SK-N-SH (cell line): Measurements from ENCODE around the gene TNRC6C. TPM values are rescaled to one million over a fixed set of nuclear protein-coding genes. Genes with fewer than 3 reads are reported as not detected.
"Not testable (repeated sequence)": the region's sequence is repeated elsewhere in the genome, so short reads cannot be mapped to it uniquely, and the experiment has no call there.

Source experiments
- CTCF ChIA-PET: fragments of 300-600, 350-600 bp; formaldehyde crosslinking; extraction: SDS; loops from one replicate; lab custom pipeline; 2021; lab: Yijun Ruan, JAX
- POLR2A ChIA-PET: fragments of 350-600 bp; sonication (Branson Sonifier 250); formaldehyde crosslinking; extraction: SDS; loops from one replicate; lab custom pipeline; 2020; ENCODE audit warnings: antibody characterized with exemption, inconsistent platforms; lab: Yijun Ruan, JAX
- DNase-seq: peaks from one replicate; pipeline ENCODE4 v3.0.0; 2012
- H2AFZ ChIP-seq: fragments of 200-600 bp; sonication (generic); 2 replicates; pipeline ENCODE4 v1.8.1; 2016; ENCODE audit warnings: antibody characterized with exemption, mild to moderate bottlenecking, low read depth
- H3F3A ChIP-seq: fragments of 200-600 bp; sonication (generic); replicated peaks from 2 replicates; pipeline ENCODE3; 2016; ENCODE audit warnings: antibody characterized with exemption, mild to moderate bottlenecking; ENCODE audit not compliant: insufficient read depth
- H3K27ac ChIP-seq, 2 experiments: fragments of 200-500 bp in 1 of 2; fragments of 200-600 bp in 1 of 2; sonication (Bioruptor generic) in 1 of 2; sonication (generic), shearing (Covaris generic) in 1 of 2; 2 replicates each; pipeline versions ENCODE4 v1.5.1 to v1.6.1; 2014 to 2016; ENCODE audit warnings: low read depth in 2 of 2, inconsistent platforms in 1 of 2, low read length in 1 of 2, mild to moderate bottlenecking in 1 of 2, mixed read lengths in 1 of 2
- H3K27me3 ChIP-seq: fragments of 200-600 bp; sonication (generic), shearing (Covaris generic); 2 replicates; pipeline ENCODE4 v1.6.1; 2016; ENCODE audit warnings: mixed run types; ENCODE audit not compliant: insufficient read depth
- H3K36me3 ChIP-seq, 2 experiments: fragments of 200-500 bp in 1 of 2; fragments of 200-600 bp in 1 of 2; sonication (Bioruptor generic) in 1 of 2; sonication (generic) in 1 of 2; replicated peaks in 1 of 2; 2 replicates each; pipeline versions ENCODE3 to v1.5.1; 2014 to 2016; ENCODE audit warnings: low read length in 1 of 2, mild to moderate bottlenecking in 1 of 2; ENCODE audit not compliant: insufficient read depth in 2 of 2, control insufficient read depth in 1 of 2
- H3K4me1 ChIP-seq, 2 experiments: fragments of 200-500 bp in 1 of 2; fragments of 200-600 bp in 1 of 2; sonication (Bioruptor generic) in 1 of 2; sonication (generic), shearing (Covaris generic) in 1 of 2; 2 replicates each; pipeline versions ENCODE4 v1.5.1 to v1.6.1; 2014 to 2016; ENCODE audit warnings: low read depth in 1 of 2, low read length in 1 of 2, mixed run types in 1 of 2; ENCODE audit not compliant: insufficient read depth in 2 of 2, control insufficient read depth in 1 of 2
- H3K4me2 ChIP-seq: fragments of 200-600 bp; sonication (generic), shearing (Covaris generic); 2 replicates; pipeline ENCODE4 v1.6.1; 2017; ENCODE audit warnings: mixed run types
- H3K4me3 ChIP-seq, 2 experiments: fragments of 200-500 bp in 1 of 2; fragments of 200-600 bp in 1 of 2; sonication (Bioruptor generic) in 1 of 2; sonication (generic), shearing (Covaris generic) in 1 of 2; 2 replicates each; pipeline versions ENCODE4 v1.5.1 to v1.8.1; 2014 to 2016; ENCODE audit warnings: low read depth in 2 of 2, inconsistent platforms in 1 of 2, low read length in 1 of 2, mild to moderate bottlenecking in 1 of 2, mixed read lengths in 1 of 2, moderate library complexity in 1 of 2
- H3K79me2 ChIP-seq: fragments of 200-600 bp; sonication (generic); 2 replicates; pipeline ENCODE4 v1.8.1; 2017; ENCODE audit warnings: mild to moderate bottlenecking; ENCODE audit not compliant: insufficient read depth
- H3K9ac ChIP-seq: fragments of 200-600 bp; sonication (generic); 2 replicates; pipeline ENCODE4 v1.6.1; 2017; ENCODE audit warnings: mixed run types
- H3K9me2 ChIP-seq: fragments of 200-600 bp; sonication (generic); 2 replicates; pipeline ENCODE4 v1.6.1; 2017; ENCODE audit warnings: mixed run types
- H3K9me3 ChIP-seq: fragments of 200-600 bp; sonication (generic); 2 replicates; pipeline ENCODE4 v1.6.1; 2017; ENCODE audit warnings: mixed run types, mild to moderate bottlenecking, moderate library complexity
- H4K20me1 ChIP-seq: fragments of 200-600 bp; sonication (generic); 2 replicates; pipeline ENCODE4 v1.6.1; 2017; ENCODE audit warnings: mild to moderate bottlenecking, mixed run types; ENCODE audit not compliant: insufficient read depth
- CHD2 ChIP-seq: fragments of 150-350 bp; IDR thresholded peaks from 2 replicates; pipeline ENCODE4 v1.6.1; 2018; ENCODE audit warnings: low read length; ENCODE audit not compliant: partially characterized antibody
- FOXM1 ChIP-seq: IDR thresholded peaks from 2 replicates; pipeline ENCODE4 v1.4.0; 2012; ENCODE audit warnings: low read depth, mild to moderate bottlenecking
- IRF3 ChIP-seq: fragments of 150-350 bp; IDR thresholded peaks from 2 replicates; pipeline ENCODE4 v1.6.1; 2016; ENCODE audit warnings: mild to moderate bottlenecking, low read depth, low read length
- JUND ChIP-seq: IDR thresholded peaks from 2 replicates; pipeline ENCODE4 v1.4.0; 2012
- MAX ChIP-seq: IDR thresholded peaks from 2 replicates; pipeline ENCODE4 v1.4.0; 2012; ENCODE audit warnings: low read depth
- MEF2A ChIP-seq: IDR thresholded peaks from 2 replicates; pipeline ENCODE4 v1.4.0; 2012; ENCODE audit warnings: low read depth, borderline replicate concordance
- MXI1 ChIP-seq: IDR thresholded peaks from 2 replicates; pipeline ENCODE4 v1.6.1; 2012; ENCODE audit warnings: mild to moderate bottlenecking, low read depth, low read length, improper control_type of control experiment
- RFX5 ChIP-seq: IDR thresholded peaks from 2 replicates; pipeline ENCODE4 v1.6.1; 2012; ENCODE audit warnings: mild to moderate bottlenecking, improper control_type of control experiment, low read length
- TCF12 ChIP-seq: IDR thresholded peaks from 2 replicates; pipeline ENCODE4 v1.4.0; 2012
- USF1 ChIP-seq: IDR thresholded peaks from 2 replicates; pipeline ENCODE4 v1.4.0; 2012; ENCODE audit warnings: low read depth, borderline replicate concordance
- YY1 ChIP-seq: IDR thresholded peaks from 2 replicates; pipeline ENCODE4 v1.4.0; 2012; ENCODE audit warnings: low read depth, mild to moderate bottlenecking
- ZBTB33 ChIP-seq: IDR thresholded peaks from 2 replicates; pipeline ENCODE4 v1.4.0; 2012; ENCODE audit warnings: low read depth, borderline replicate concordance
- WGBS: methylation state at CpG from one replicate; pipeline ENCODE4 v1.1.6; 2017; ENCODE audit warnings: low lambda C conversion rate; 5-methylcytosine and 5-hydroxymethylcytosine counted together
- polyA plus RNA-seq, 3 experiments: library from polyadenylated mRNA; depleted of rRNA; stranded (reverse); fragments of >200 nt; gene quantifications; 2 replicates each; pipeline ENCODE4 v1.2.3, GENCODE V29; 2012

The TNRC6C gene
- polyA plus RNA-seq, 1 of the 3 experiments (the other 2 are of a cell fraction) = 2.2 TPM

- Histone ChIP-seq H3K36me3 (no peaks in the 10 kb centered on the region), H3K9me3 (no peaks in the 10 kb centered on the region), H3K27me3 (no peaks in the 10 kb centered on the region), H3K4me3 (no peak overlapping the region), H3K79me2 (peaks cover 39% of the 10 kb centered on the region), H2AFZ (no peak overlapping the region), H3K4me1 (no peaks in the 10 kb centered on the region), H3K9ac (no peak overlapping the region), H4K20me1 (peaks cover 16% of the 10 kb centered on the region), H3K27ac (no peak overlapping the region), H3K4me2 (no peak overlapping the region), H3F3A (no peaks in the 10 kb centered on the region), H3K9me2 (no peaks in the 10 kb centered on the region)
- CTCF ChIA-PET = no interaction called here
- WGBS = 74% methylated on average over 4 of the region's 4 CpGs
- POLR2A ChIA-PET = no interaction called here
- no peak for TF ChIP-seq IRF3
- no peak for TF ChIP-seq YY1
- TF ChIP-seq JUND = no peak
- TF ChIP-seq USF1 = no peak
- no peak for TF ChIP-seq RFX5
- no peak for TF ChIP-seq CHD2
- no peak for TF ChIP-seq TCF12
- no peak for TF ChIP-seq FOXM1
- TF ChIP-seq MXI1 = no peak
- TF ChIP-seq ZBTB33 = no peak
- TF ChIP-seq MEF2A = no peak
- TF ChIP-seq MAX = no peak
- no peak for DNase-seq
Observed at GRCh38 chr17:77974396-77974795, 15.9 kb downstream of the TNRC6C start.

GRCh38 chr17:77982430-77982829 lies 23.9 kb downstream of the TNRC6C start:
- 89% methylated on average over 6 of the region's 6 CpGs for WGBS
- H3K9me2 ChIP-seq, POLR2A ChIA-PET, H3K27ac ChIP-seq, H3K4me2 ChIP-seq, H3K9me3 ChIP-seq, H3K4me1 ChIP-seq, H3K36me3 ChIP-seq, DNase-seq, H2AFZ ChIP-seq, H4K20me1 ChIP-seq, H3K79me2 ChIP-seq, H3F3A ChIP-seq, H3K4me3 ChIP-seq, H3K27me3 ChIP-seq, H3K9ac ChIP-seq: not testable (repeated sequence)
- CTCF ChIA-PET = interaction anchor here (0.6 to 1.3 kb wide), 3 partner anchors 37 to 440 kb away, joined by 3 read pairs; no protein-coding TSS in a partner anchor
